NB4 (cell line): ENCODE measurements around the gene SH3BP1.

ENCODE experiments used
- MYC ChIP-seq: IDR thresholded peaks from 2 replicates; pipeline ENCODE4 v1.6.1; 2011; ENCODE audit warnings: low read depth, low read length
- POLR2A ChIP-seq: IDR thresholded peaks from 2 replicates; pipeline ENCODE4 v1.6.1; 2011; ENCODE audit warnings: mild to moderate bottlenecking; ENCODE audit not compliant: insufficient read length; ENCODE audit errors: extremely low read depth
- TF ChIP-seq, protein P1 (sequence below): IDR thresholded peaks from one replicate; pipeline ENCODE4 v1.5.1; 2012; ENCODE audit warnings: low read depth, low read length
- TF ChIP-seq, protein P2 (sequence below): IDR thresholded peaks from 2 replicates; pipeline ENCODE4 v1.6.1; 2011; ENCODE audit warnings: low read depth, low read length

DNA sequence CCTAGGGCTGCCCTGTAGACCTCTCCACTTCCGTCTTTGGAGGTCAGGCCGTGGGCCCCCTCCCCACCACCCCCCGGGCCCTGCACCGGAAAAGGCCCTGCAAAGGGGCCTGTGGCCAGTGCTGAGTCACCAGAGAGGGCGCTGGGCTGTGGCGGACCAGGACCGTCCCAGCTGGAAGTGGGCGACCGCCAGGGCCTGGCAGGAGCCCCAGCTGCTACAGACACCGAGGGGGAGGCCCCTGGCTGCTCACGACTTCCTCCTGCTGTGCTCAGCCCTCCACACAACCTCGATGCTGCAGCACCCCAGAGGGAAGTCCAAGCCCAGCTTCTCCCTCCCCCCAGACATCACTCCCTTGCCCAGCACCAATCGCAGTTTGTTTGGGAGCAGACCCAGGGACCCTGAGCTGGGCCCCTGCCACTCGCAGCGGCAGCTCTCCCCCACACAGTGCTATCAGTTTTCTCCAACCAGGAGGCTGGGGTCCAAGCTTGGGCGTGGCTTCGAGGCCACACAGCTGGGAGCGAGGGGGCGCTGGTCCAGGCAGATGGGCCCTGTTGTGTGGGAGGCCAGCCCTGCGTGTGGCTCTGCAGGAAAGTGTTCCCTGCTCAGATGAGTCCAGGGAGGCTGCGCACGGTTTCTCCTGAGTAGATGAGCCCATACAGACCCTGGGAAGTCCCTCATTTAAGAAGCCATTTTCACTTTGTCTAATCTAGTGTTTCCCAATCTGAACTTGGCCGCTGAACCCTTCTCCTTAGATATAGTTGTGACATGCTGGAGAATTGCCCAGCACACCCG, 5.6 kb upstream of the SH3BP1 start:
- no peak for TF ChIP-seq POLR2A
- TF ChIP-seq, protein P1, sequence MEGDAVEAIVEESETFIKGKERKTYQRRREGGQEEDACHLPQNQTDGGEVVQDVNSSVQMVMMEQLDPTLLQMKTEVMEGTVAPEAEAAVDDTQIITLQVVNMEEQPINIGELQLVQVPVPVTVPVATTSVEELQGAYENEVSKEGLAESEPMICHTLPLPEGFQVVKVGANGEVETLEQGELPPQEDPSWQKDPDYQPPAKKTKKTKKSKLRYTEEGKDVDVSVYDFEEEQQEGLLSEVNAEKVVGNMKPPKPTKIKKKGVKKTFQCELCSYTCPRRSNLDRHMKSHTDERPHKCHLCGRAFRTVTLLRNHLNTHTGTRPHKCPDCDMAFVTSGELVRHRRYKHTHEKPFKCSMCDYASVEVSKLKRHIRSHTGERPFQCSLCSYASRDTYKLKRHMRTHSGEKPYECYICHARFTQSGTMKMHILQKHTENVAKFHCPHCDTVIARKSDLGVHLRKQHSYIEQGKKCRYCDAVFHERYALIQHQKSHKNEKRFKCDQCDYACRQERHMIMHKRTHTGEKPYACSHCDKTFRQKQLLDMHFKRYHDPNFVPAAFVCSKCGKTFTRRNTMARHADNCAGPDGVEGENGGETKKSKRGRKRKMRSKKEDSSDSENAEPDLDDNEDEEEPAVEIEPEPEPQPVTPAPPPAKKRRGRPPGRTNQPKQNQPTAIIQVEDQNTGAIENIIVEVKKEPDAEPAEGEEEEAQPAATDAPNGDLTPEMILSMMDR: peak; percentile 23
- TF ChIP-seq, protein P2, sequence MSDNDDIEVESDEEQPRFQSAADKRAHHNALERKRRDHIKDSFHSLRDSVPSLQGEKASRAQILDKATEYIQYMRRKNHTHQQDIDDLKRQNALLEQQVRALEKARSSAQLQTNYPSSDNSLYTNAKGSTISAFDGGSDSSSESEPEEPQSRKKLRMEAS: peak; percentile 7
- TF ChIP-seq MYC: 0 out of 2 replicates have a peak, but pooled peaks have one; percentile 18
